GM23248 (cell line): ENCODE data around the gene SCN8A. TPM values are rescaled to one million over a fixed set of nuclear protein-coding genes. Genes with fewer than 3 reads are reported as not detected.
A peak's percentile ranks its signal among the peaks of the same experiment; 100 is the strongest.

Experiments
- DNase-seq: peaks from one replicate; pipeline ENCODE4 v3.0.0-alpha.2; 2015
- H2AFZ ChIP-seq: fragments of 200-600 bp; sonication (generic); 2 replicates; pipeline ENCODE4 v1.6.1; 2016; ENCODE audit warnings: antibody characterized with exemption
- H3F3A ChIP-seq: fragments of 200-600 bp; sonication (generic); 2 replicates; pipeline ENCODE4 v1.6.1; 2016; ENCODE audit warnings: mild to moderate bottlenecking, antibody characterized with exemption, mixed run types; ENCODE audit not compliant: insufficient read depth
- H3K27ac ChIP-seq: fragments of 200-600 bp; sonication (generic); 2 replicates; pipeline ENCODE4 v1.5.1; 2016; ENCODE audit warnings: mild to moderate bottlenecking
- H3K27me3 ChIP-seq: fragments of 200-600 bp; sonication (generic); replicated peaks from 2 replicates; pipeline ENCODE4 v1.6.1; 2016; ENCODE audit warnings: mild to moderate bottlenecking; ENCODE audit not compliant: insufficient read depth
- H3K36me3 ChIP-seq: fragments of 200-600 bp; sonication (generic); 2 replicates; pipeline ENCODE4 v1.6.1; 2016; ENCODE audit warnings: low read depth, mild to moderate bottlenecking
- H3K4me1 ChIP-seq: fragments of 200-600 bp; sonication (generic); 2 replicates; pipeline ENCODE4 v1.6.1; 2016; ENCODE audit warnings: mild to moderate bottlenecking; ENCODE audit not compliant: insufficient read depth
- H3K4me2 ChIP-seq: fragments of 200-600 bp; sonication (generic); one replicate; pipeline ENCODE4 v1.6.1; 2016; ENCODE audit warnings: mild to moderate bottlenecking; ENCODE audit not compliant: unreplicated experiment
- H3K4me3 ChIP-seq: fragments of 200-600 bp; sonication (generic); 2 replicates; pipeline ENCODE4 v1.5.1; 2016; ENCODE audit warnings: mild to moderate bottlenecking
- H3K79me2 ChIP-seq: fragments of 200-600 bp; sonication (generic); 2 replicates; pipeline ENCODE4 v1.6.1; 2016; ENCODE audit warnings: mild to moderate bottlenecking; ENCODE audit not compliant: insufficient read depth
- H3K9ac ChIP-seq: fragments of 200-600 bp; sonication (generic); 2 replicates; pipeline ENCODE4 v1.6.1; 2016; ENCODE audit warnings: mild to moderate bottlenecking
- H3K9me2 ChIP-seq: fragments of 200-600 bp; sonication (generic); 2 replicates; pipeline ENCODE4 v1.6.1; 2016; ENCODE audit warnings: mixed run types, mild to moderate bottlenecking, moderate library complexity; ENCODE audit not compliant: insufficient read depth
- H3K9me3 ChIP-seq: fragments of 200-600 bp; sonication (generic); one replicate; pipeline ENCODE4 v1.6.1; 2017; ENCODE audit warnings: low read depth
- H4K20me1 ChIP-seq: fragments of 200-600 bp; sonication (generic); 2 replicates; pipeline ENCODE4 v1.6.0; 2016; ENCODE audit not compliant: insufficient read depth
- EZH2 ChIP-seq: fragments of 200-600 bp; sonication (generic); IDR thresholded peaks from 2 replicates; pipeline ENCODE4 v1.6.1; 2018; ENCODE audit warnings: antibody characterized with exemption, mild to moderate bottlenecking; ENCODE audit not compliant: insufficient read depth, poor library complexity, severe bottlenecking
- EZH2phosphoT487 ChIP-seq: fragments of 200-600 bp; sonication (generic); IDR thresholded peaks from 2 replicates; pipeline ENCODE4 v1.6.1; 2018; ENCODE audit warnings: antibody characterized with exemption, moderate library complexity, mild to moderate bottlenecking, low read depth; ENCODE audit not compliant: insufficient read depth
- WGBS, 2 experiments: methylation state at CpG; one replicate each; pipeline ENCODE4 v1.1.6; 2015 to 2017; ENCODE audit warnings: low lambda C conversion rate in 2 of 2, low coverage in 1 of 2; ENCODE audit errors: missing lambda C conversion rate in 2 of 2; 5-methylcytosine and 5-hydroxymethylcytosine counted together
- in situ Hi-C: fragments of 300-500 bp; cut with MboI; formaldehyde crosslinking; loops from 2 replicates; pipeline ENCODE4 v1.15.0; 2020
- polyA plus RNA-seq: library from polyadenylated mRNA; unstranded; fragments of >200 nt; fragmentation: Nextera tagmentation; extraction: Ambion mirVana; gene quantifications from 2 replicates; pipeline ENCODE4 v1.2.1, GENCODE V29; 2016
- total RNA-seq: library from RNA; depleted of rRNA; stranded (reverse); fragments of >200 nt; shearing (Covaris generic); gene quantifications from 2 replicates; pipeline ENCODE4 v1.2.3, GENCODE V29; 2014

SCN8A gene
- total and polyA plus RNA-seq, 2 experiments from 2014 or later: 6.7 to 13.8 TPM

DNA sequence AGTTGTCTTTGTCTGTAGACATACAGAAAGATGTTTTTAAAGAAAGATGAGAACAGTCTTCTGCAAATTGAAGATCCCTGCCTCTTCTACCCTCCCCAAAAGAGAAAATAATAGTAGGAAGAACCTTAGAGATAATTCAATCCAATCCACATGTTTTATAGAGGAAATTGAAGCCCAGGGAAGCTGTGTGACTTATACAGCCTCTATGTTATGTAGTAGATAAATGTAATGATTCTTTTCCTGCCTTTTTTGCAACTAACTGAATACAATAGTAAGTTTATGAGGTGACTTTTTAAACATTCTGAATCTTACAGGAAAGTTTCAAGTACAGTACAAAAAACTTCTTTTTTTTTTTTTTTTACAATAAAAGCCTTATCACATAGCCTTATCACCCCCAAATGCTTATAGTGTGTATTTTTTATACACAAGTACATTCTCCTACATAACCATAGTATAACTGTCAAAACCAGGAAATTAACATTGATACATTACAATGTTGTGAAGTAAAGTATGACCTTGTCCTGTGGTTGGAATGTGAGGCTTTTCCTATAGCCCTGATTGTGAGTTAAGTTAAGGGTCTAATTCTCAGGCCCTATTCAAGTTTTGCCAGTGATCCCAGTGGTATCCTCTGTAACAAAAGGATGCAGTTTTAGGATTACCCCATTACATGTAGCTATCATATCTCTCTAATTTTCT is 163.1 kb downstream of the SCN8A start:
- TF ChIP-seq EZH2phosphoT487 (no peak), EZH2 (no peak)
- Histone ChIP-seq H3K27me3 (no peaks in the 10 kb centered on the region), H3K4me3 (no peak overlapping the region), H3F3A (peaks cover 22% of the 10 kb centered on the region), H3K27ac (no peak overlapping the region), H3K9me2 (no peaks in the 10 kb centered on the region), H3K36me3 (peaks cover 13% of the 10 kb centered on the region; the same call in 1 of the 2 replicates), H3K4me1 (peaks cover 4% of the 10 kb centered on the region; the same call in 1 of the 2 replicates), H3K9ac (no peak overlapping the region), H4K20me1 (no peaks in the 10 kb centered on the region), H2AFZ (no peak overlapping the region), H3K79me2 (0 out of 2 replicates have a peak, but pooled peaks cover 4% of the 10 kb centered on the region), H3K9me3 (no peaks in the 10 kb centered on the region), H3K4me2 (no peak overlapping the region)
- in situ Hi-C loops: no loop called here
- DNase-seq: no peak

DNA sequence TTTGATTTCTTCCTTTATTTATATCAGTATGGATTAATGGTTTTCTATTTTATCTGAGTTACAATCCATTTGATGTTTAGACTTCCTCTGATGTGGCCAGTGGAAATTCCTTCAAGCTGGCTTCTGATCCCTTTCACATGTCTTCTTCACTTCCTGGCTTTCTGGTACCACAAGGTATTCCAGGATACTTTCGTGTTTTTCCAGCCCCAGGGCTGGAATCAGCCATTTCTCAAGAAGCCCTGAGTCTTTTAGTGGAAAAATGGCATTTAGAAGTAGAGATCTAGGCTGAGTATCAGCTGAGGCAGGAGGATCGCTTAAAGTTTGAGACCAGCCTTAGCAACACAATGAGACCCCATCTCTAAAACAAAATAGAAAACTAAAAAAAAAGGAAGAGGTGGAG is 164.2 kb downstream of the SCN8A start:
- Histone ChIP-seq H3K79me2 (0 out of 2 replicates have a peak, but pooled peaks cover 4% of the 10 kb centered on the region), H3K36me3 (0 out of 2 replicates have a peak, but pooled peaks cover 4% of the 10 kb centered on the region), H2AFZ (no peak overlapping the region), H3K4me1 (peaks cover 12% of the 10 kb centered on the region), H3F3A (peaks cover 22% of the 10 kb centered on the region), H3K9ac (no peak overlapping the region), H4K20me1 (no peaks in the 10 kb centered on the region), H3K4me3 (no peak overlapping the region), H3K27ac (no peak overlapping the region), H3K9me2 (no peaks in the 10 kb centered on the region), H3K9me3 (no peaks in the 10 kb centered on the region), H3K4me2 (no peak overlapping the region), H3K27me3 (no peaks in the 10 kb centered on the region)
- in situ Hi-C loops: no loop called here
- DNase-seq: no peak
- TF ChIP-seq EZH2phosphoT487 (no peak), EZH2 (no peak)
- WGBS, 2 experiments: 80 to 81% methylated on average over 2 of the region's 2 CpGs

DNA sequence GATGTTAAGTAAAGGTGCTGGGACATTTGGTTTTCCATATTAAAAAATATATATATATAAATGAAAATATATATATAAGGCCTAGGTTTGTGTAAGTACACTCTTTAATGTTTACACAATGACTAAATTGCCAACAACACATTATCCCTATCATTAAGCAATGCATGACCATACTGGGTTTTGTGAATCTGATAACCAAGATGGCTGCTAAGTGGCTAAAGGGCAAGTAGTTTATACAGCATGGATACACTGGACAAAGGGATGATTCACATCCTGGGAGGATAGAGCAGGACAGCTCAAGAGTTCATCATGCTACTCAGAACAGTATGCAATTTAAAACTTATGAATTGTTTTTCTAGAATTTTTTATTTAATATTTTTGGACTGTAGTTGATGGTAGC is 168.1 kb downstream of the SCN8A start:
- no peak for TF ChIP-seq EZH2
- TF ChIP-seq EZH2phosphoT487: no peak
- no peaks in the 10 kb centered on the region for H3K9me2 ChIP-seq
- peaks cover 10% of the 10 kb centered on the region for H3K4me1 ChIP-seq
- no peak overlapping the region for H3K9ac ChIP-seq
- no peaks in the 10 kb centered on the region for H3K27me3 ChIP-seq
- no peaks in the 10 kb centered on the region for H4K20me1 ChIP-seq
- peaks cover 19% of the 10 kb centered on the region; the same call in 1 of the 2 replicates for H3K36me3 ChIP-seq
- H3K9me3 ChIP-seq: no peaks in the 10 kb centered on the region
- DNase-seq: peak; percentile 36
- H3K79me2 ChIP-seq: no peaks in the 10 kb centered on the region
- H2AFZ ChIP-seq: no peak overlapping the region
- no peak overlapping the region for H3K4me2 ChIP-seq
- no peaks in the 10 kb centered on the region for H3F3A ChIP-seq
- in situ Hi-C loops: no loop called here
- H3K27ac ChIP-seq: no peak overlapping the region
- no peak overlapping the region for H3K4me3 ChIP-seq

DNA sequence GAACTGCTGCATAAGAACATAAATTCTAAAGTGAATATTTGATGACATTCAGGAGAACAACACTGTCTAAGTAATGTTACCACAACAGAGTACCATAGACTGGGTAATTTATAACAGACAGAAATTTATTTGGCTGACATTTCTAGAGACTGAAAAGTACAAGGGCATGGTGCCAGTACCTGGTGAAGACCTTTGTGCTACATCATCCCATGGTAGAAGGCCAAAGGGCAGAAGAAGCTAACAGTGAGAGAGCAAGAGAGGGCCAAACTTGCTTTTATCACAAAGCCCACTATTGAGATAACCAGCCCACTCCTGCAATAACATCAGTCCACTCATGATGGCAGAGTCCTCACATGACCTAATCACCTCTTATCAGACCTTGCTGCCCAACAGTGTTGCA is 168.7 kb downstream of the SCN8A start:
- no peaks in the 10 kb centered on the region for H3K9me3 ChIP-seq
- H3F3A ChIP-seq: no peaks in the 10 kb centered on the region
- no peak overlapping the region for H3K4me2 ChIP-seq
- H3K27ac ChIP-seq: no peak overlapping the region
- no peak for DNase-seq
- no peaks in the 10 kb centered on the region for H4K20me1 ChIP-seq
- in situ Hi-C loops: no loop called here
- peaks cover 19% of the 10 kb centered on the region for H3K36me3 ChIP-seq
- peaks cover 10% of the 10 kb centered on the region for H3K4me1 ChIP-seq
- TF ChIP-seq EZH2phosphoT487 (no peak), EZH2 (no peak)
- H3K79me2 ChIP-seq: no peaks in the 10 kb centered on the region
- no peaks in the 10 kb centered on the region for H3K9me2 ChIP-seq
- H3K4me3 ChIP-seq: no peak overlapping the region
- H3K27me3 ChIP-seq: no peaks in the 10 kb centered on the region
- H3K9ac ChIP-seq: no peak overlapping the region
- no peak overlapping the region for H2AFZ ChIP-seq

DNA sequence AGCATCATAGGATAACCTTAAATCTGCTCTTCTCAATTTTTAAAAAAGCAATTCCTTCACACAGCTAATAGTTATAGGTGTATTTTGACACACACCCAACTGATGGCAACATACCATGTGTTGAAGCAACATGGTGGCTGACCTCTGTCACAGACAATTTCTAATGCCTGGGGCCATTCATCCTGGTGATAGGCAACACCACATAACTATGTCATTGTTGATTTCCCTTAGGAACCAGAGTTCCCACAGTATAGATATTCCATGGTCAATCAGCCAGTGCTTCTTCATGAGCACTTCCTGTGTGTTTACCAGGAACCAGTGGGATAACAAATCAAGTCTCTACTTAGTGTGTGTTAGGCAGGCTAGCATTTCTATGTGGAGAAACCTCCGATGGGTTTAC is 169.2 kb downstream of the SCN8A start:
- peaks cover 10% of the 10 kb centered on the region for H3K4me1 ChIP-seq
- no peak overlapping the region for H2AFZ ChIP-seq
- no peaks in the 10 kb centered on the region for H3K79me2 ChIP-seq
- no peak overlapping the region for H3K4me3 ChIP-seq
- H3K9me3 ChIP-seq: no peaks in the 10 kb centered on the region
- peak; percentile 4 for DNase-seq
- no peak for TF ChIP-seq EZH2phosphoT487
- TF ChIP-seq EZH2: no peak
- in situ Hi-C loops: no loop called here
- H3K9me2 ChIP-seq: no peaks in the 10 kb centered on the region
- peaks cover 22% of the 10 kb centered on the region for H3K36me3 ChIP-seq
- no peak overlapping the region for H3K27ac ChIP-seq
- no peaks in the 10 kb centered on the region for H4K20me1 ChIP-seq
- H3K27me3 ChIP-seq: no peaks in the 10 kb centered on the region
- WGBS, 2 experiments: 96 to 100% methylated on average over 1 of the region's 1 CpG
- H3K9ac ChIP-seq: no peak overlapping the region
- H3K4me2 ChIP-seq: no peak overlapping the region
- H3F3A ChIP-seq: no peaks in the 10 kb centered on the region
